AG04450 (cell line): Measurements from ENCODE around the gene LRP1B. TPM values are rescaled to one million over a fixed set of nuclear protein-coding genes. Genes with fewer than 3 reads are reported as not detected.
"Not testable (repeated sequence)": the region's sequence is repeated elsewhere in the genome, so short reads cannot be mapped to it uniquely, and the experiment has no call there.

Experiments
- CTCF ChIA-PET: fragments of 300-600, 350-600 bp; formaldehyde crosslinking; extraction: SDS; loops from one replicate; lab custom pipeline; 2022; ENCODE audit warnings: antibody characterized with exemption, inconsistent platforms; lab: Charles Lee
- POLR2A ChIA-PET: fragments of 350-600 bp; formaldehyde crosslinking; extraction: SDS; loops from one replicate; lab custom pipeline; 2021; ENCODE audit warnings: antibody characterized with exemption, inconsistent platforms; lab: Yijun Ruan, JAX
- DNase-seq: peaks from one replicate; pipeline ENCODE4 v3.0.0-alpha.2; 2011; ENCODE audit warnings: low read depth, low spot score
- H3K27ac ChIP-seq: one replicate; pipeline ENCODE4 v1.5.1; 2012; ENCODE audit warnings: low read depth, low read length, control low read depth
- H3K27me3 ChIP-seq: one replicate; pipeline ENCODE4 v1.6.0; 2012; ENCODE audit warnings: low read length; ENCODE audit not compliant: control insufficient read depth, insufficient read depth
- H3K4me3 ChIP-seq: 2 replicates; pipeline ENCODE4 v1.5.1; 2011; ENCODE audit warnings: mild to moderate bottlenecking, low read depth, low read length, control low read depth
- H3K9me3 ChIP-seq: 2 replicates; pipeline ENCODE4 v1.5.1; 2012; ENCODE audit warnings: low read length; ENCODE audit not compliant: control insufficient read depth, insufficient read depth
- polyA plus RNA-seq: library from polyadenylated mRNA; depleted of rRNA; stranded (reverse); fragments of >200 nt; gene quantifications from 2 replicates; pipeline ENCODE4 v1.2.3, GENCODE V29; 2011
- TF ChIP-seq, protein P1 (sequence below): IDR thresholded peaks from 2 replicates; pipeline ENCODE4 v1.5.1; 2011; ENCODE audit warnings: low read depth, low read length, control low read depth, inconsistent platforms

Gene LRP1B
- polyA plus RNA-seq, 1 experiment = 0.15 TPM

DNA sequence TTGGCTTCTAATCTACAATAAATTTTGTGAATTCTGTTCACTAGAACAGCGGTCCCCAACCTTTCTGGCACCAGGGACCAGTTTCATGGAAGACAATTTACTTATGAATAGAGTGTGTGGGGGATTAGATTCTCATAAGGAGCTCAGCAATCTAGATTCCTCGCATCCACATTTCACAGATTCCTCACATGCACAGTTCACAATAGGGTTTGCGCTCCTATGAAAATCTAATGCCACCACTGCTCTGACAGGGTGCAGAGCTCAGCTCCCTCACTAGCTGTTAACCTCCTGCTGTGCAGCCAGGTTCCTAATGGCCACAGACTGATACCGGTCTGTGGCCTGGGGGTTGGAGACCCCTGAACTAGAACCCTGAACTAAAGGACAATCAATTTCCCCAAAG, 1782.0 kb downstream of the LRP1B start:
- ChIA-PET CTCF (no interaction called here), POLR2A (no interaction called here)
- TF ChIP-seq, protein P1, sequence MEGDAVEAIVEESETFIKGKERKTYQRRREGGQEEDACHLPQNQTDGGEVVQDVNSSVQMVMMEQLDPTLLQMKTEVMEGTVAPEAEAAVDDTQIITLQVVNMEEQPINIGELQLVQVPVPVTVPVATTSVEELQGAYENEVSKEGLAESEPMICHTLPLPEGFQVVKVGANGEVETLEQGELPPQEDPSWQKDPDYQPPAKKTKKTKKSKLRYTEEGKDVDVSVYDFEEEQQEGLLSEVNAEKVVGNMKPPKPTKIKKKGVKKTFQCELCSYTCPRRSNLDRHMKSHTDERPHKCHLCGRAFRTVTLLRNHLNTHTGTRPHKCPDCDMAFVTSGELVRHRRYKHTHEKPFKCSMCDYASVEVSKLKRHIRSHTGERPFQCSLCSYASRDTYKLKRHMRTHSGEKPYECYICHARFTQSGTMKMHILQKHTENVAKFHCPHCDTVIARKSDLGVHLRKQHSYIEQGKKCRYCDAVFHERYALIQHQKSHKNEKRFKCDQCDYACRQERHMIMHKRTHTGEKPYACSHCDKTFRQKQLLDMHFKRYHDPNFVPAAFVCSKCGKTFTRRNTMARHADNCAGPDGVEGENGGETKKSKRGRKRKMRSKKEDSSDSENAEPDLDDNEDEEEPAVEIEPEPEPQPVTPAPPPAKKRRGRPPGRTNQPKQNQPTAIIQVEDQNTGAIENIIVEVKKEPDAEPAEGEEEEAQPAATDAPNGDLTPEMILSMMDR = no peak
- Histone ChIP-seq H3K9me3 (no peaks in the 10 kb centered on the region), H3K27ac (no peak overlapping the region), H3K27me3 (no peaks in the 10 kb centered on the region), H3K4me3 (no peak overlapping the region)
- DNase-seq = no peak

DNA sequence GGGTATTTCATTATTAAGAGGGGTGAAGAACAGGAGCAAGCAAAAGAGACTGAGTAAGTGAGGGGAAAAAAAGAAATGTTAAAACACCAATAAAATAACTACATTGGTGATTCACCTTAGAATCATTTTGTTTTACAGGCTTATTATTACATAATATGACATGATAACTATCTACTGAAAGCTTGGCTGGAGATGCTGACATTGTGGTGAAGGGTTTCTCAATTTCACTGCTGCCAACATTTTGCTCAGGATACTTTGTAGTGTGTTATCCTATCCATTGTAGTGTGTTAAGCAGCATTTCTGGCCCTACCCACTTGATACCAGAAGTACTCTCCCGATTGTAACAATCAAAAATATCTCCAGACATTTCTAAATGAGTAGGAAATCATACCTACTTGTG, 1786.0 kb downstream of the LRP1B start:
- POLR2A ChIA-PET = no interaction called here

DNA sequence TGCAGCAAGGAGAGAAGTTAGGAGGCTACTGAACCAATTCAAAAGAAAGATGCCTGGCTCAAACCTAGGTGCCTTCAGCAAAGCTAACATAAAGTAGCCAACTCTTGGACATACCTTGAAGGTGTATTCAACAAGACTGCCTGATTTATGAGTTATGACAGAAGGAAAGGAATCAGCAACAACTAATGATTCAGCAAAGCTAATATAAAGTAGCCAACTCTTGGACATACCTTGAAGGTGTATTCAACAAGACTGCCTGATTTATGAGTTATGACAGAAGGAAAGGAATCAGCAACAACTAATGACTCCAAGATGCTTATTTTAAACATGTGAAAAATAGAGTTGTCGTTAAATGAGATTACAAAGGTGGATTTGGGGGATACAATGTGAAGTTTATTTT, 1786.5 kb downstream of the LRP1B start:
- H3K4me3 ChIP-seq, POLR2A ChIA-PET, DNase-seq, H3K9me3 ChIP-seq, H3K27ac ChIP-seq, H3K27me3 ChIP-seq, CTCF ChIA-PET: not testable (repeated sequence)

More for the DNA sequence above, 1786.0 kb downstream of the LRP1B start:
- no peak overlapping the region for H3K4me3 ChIP-seq
- TF ChIP-seq, protein P1 = no peak
- H3K27ac ChIP-seq = no peak overlapping the region
- no peaks in the 10 kb centered on the region for H3K27me3 ChIP-seq
- no peak for DNase-seq
- CTCF ChIA-PET = no interaction called here
- H3K9me3 ChIP-seq = no peaks in the 10 kb centered on the region

DNA sequence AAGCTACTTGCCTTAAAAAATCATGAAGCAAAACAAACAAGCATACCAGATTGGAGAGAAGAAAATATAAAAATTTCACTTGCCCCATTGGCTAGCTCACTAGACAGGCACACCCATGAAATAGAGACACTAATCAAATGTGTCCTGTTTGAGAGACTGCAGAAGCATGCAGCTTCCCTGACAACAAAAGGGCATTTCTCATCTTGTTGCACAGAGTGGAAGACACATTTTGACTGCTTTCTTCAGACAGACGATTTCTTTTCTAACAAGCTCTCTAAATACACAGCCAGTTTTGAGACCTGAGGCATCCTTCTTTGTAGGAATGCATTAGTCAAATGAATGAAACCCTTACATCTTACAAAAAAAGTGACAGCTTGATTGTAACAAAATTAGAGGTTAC, 1792.0 kb downstream of the LRP1B start:
- DNase-seq = no peak
- Histone ChIP-seq H3K27me3 (no peaks in the 10 kb centered on the region), H3K9me3 (no peaks in the 10 kb centered on the region), H3K4me3 (no peak overlapping the region), H3K27ac (no peak overlapping the region)
- ChIA-PET POLR2A (no interaction called here), CTCF (no interaction called here)
- TF ChIP-seq, protein P1 = no peak

DNA sequence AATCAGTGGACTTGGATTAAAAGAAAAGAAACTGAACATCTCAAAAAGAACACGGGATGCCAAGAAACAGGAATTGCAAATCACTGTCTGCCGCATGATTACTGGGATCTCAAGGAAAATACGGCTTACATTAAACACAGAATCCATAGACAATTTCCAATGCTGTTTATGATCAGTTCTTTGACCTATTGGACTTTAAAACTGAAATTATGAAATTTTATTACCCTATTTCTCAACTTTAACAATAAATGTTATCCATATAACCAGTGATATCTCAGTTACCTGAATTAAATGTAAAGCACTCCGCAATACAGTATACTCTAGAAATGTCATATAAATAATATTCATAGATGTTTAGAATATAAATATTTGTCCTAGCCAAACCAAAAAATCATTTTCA, 1793.8 kb downstream of the LRP1B start:
- POLR2A ChIA-PET = no interaction called here
- Histone ChIP-seq H3K27ac (no peak overlapping the region), H3K27me3 (no peaks in the 10 kb centered on the region), H3K4me3 (no peak overlapping the region), H3K9me3 (no peaks in the 10 kb centered on the region)
- CTCF ChIA-PET = no interaction called here
- no peak for DNase-seq
- TF ChIP-seq, protein P1 = no peak

DNA sequence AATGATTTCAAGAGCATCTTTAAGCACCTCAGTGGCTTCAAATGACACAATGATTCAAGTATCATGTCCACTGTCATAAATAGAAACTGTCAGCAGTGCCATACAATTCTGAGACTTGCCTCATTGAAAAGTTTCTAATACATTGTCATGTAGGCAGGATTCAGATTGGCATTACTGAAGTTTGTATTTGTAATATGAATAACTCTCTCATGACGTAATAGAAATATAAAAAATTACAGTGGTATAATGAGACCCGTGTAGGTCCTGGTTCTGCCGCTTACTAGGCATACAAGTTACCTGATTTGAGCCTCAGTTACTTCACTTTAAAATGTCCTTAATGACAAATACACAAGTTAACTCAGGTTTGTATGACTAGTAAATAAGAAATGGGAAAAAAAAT, 1814.5 kb downstream of the LRP1B start:
- POLR2A ChIA-PET = no interaction called here
- H3K9me3 ChIP-seq = no peaks in the 10 kb centered on the region

More for the DNA sequence above, 1814.5 kb downstream of the LRP1B start:
- H3K27ac ChIP-seq = no peak overlapping the region
- CTCF ChIA-PET = no interaction called here
- no peaks in the 10 kb centered on the region for H3K27me3 ChIP-seq
- TF ChIP-seq, protein P1 = no peak
- H3K4me3 ChIP-seq = no peak overlapping the region
- DNase-seq = no peak
